Loucy (cell line): ENCODE data around the gene ESYT2.

Experiments used
- EZH2phosphoT487 ChIP-seq: fragments of 200-600 bp; IDR thresholded peaks from 2 replicates; pipeline ENCODE4 v1.6.1; 2018; ENCODE audit warnings: antibody characterized with exemption, mild to moderate bottlenecking, moderate library complexity, borderline replicate concordance
- TF ChIP-seq, protein P1 (sequence below): fragments of 200-600 bp; sonication (generic); conservative IDR thresholded peaks from 2 replicates; pipeline ENCODE4 v1.5.1; 2014; ENCODE audit warnings: mild to moderate bottlenecking, antibody characterized with exemption, low read length

DNA sequence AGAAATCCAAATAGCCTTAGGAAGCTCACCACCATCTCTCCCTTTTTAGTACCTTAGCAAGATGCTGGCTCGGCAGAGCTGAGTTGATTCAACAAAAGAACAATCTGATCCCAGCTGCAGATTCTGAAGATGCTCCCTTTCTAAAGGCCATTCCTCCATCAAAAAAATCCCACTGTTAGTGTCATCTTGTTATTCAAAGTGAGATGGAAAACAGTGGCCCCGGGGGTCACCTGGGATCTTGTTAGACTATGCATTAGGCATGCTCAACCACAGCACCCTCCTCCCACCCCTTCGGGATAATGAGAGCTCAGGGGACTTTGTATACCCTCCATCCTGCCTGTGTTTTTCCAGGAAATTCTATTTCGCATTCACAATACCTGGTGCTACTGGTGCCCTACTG lies 127.1 kb downstream of the ESYT2 start:
- TF ChIP-seq, protein P1, sequence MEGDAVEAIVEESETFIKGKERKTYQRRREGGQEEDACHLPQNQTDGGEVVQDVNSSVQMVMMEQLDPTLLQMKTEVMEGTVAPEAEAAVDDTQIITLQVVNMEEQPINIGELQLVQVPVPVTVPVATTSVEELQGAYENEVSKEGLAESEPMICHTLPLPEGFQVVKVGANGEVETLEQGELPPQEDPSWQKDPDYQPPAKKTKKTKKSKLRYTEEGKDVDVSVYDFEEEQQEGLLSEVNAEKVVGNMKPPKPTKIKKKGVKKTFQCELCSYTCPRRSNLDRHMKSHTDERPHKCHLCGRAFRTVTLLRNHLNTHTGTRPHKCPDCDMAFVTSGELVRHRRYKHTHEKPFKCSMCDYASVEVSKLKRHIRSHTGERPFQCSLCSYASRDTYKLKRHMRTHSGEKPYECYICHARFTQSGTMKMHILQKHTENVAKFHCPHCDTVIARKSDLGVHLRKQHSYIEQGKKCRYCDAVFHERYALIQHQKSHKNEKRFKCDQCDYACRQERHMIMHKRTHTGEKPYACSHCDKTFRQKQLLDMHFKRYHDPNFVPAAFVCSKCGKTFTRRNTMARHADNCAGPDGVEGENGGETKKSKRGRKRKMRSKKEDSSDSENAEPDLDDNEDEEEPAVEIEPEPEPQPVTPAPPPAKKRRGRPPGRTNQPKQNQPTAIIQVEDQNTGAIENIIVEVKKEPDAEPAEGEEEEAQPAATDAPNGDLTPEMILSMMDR, result no peak
- TF ChIP-seq EZH2phosphoT487, result no peak
